ENCODE results near the gene SH3BP1. TPM values are rescaled to one million over a fixed set of nuclear protein-coding genes. Genes with fewer than 3 reads are reported as not detected.

SH3BP1 gene
- total RNA-seq, 5 donors from 2014 or later (not counting 1 experiment from before 2014, with no cell fraction given) = 91.3 to 111 (median 93.6) TPM

GRCh38 chr22:37662039-37662438 lies 22.6 kb downstream of the SH3BP1 start:
- DNase-seq = no peak
- Mint-ChIP-seq H3K9me3 (no peaks in the 10 kb centered on the region), H3K27ac (peak overlapping the region in 1 of 2 donors; percentile 24), H3K36me3 (peaks cover 7% of the 10 kb centered on the region), H3K4me3 (no peak overlapping the region), H3K27me3 (no peaks in the 10 kb centered on the region), H3K4me1 (peaks cover 40 to 46% (median 42%) of the 10 kb centered on the region in 3 donors)
- Histone ChIP-seq H3K9me3 (no peaks in the 10 kb centered on the region), H3K4me3 (ENCODE audit: control insufficient read depth in 1 of 2, extremely low read depth in 1 of 2, low read length in 1 of 2) (no peak overlapping the region), H3K27ac (ENCODE audit: low read length) (no peak overlapping the region), H3K4me1 (ENCODE audit: control insufficient read depth in 1 of 2, extremely low read depth in 1 of 2, insufficient read depth in 2 of 2, low read length in 2 of 2) (peaks cover 11 to 38% of the 10 kb centered on the region in 2 experiments), H3K27me3 (replicated peaks in 1 of 2; ENCODE audit: control insufficient read depth in 2 of 2, extremely low read depth in 1 of 2, insufficient read depth in 2 of 2, low read length in 1 of 2) (no peaks in the 10 kb centered on the region), H3K36me3 (ENCODE audit: control insufficient read depth in 2 of 2, extremely low read depth in 1 of 2, insufficient read depth in 1 of 2, low read length in 1 of 2) (peaks cover 9 to 11% of the 10 kb centered on the region in 2 donors)
- ChIA-PET CTCF (interaction anchor here (0.6 to 2.7 kb wide), 6 partner anchors 10 to 283 kb away, joined by 3 to 6 read pairs (median 4); partner anchors contain the start of gene LGALS1 (in 1 of the 2)), POLR2A (interaction anchor here in 1 of 2 donors (0.6 kb wide), 1 partner anchor 666 kb away, joined by 3 read pairs; no protein-coding TSS in a partner anchor)
- ATAC-seq (replicated peaks in 1 of 4) = no peak
- WGBS (ENCODE audit: insufficient coverage) = 96% methylated on average over 3 of the region's 5 CpGs

- Histone ChIP-seq H3K4me3 (ENCODE audit: control insufficient read depth in 1 of 2, extremely low read depth in 1 of 2, low read length in 1 of 2) (no peak overlapping the region), H3K27ac (ENCODE audit: low read length) (no peak overlapping the region), H3K27me3 (replicated peaks in 1 of 2; ENCODE audit: control insufficient read depth in 2 of 2, extremely low read depth in 1 of 2, insufficient read depth in 2 of 2, low read length in 1 of 2) (no peaks in the 10 kb centered on the region), H3K9me3 (no peaks in the 10 kb centered on the region), H3K4me1 (ENCODE audit: control insufficient read depth in 1 of 2, extremely low read depth in 1 of 2, insufficient read depth in 2 of 2, low read length in 2 of 2) (peaks cover 11 to 29% of the 10 kb centered on the region in 2 experiments), H3K36me3 (ENCODE audit: control insufficient read depth in 2 of 2, extremely low read depth in 1 of 2, insufficient read depth in 1 of 2, low read length in 1 of 2) (peaks cover 9 to 11% of the 10 kb centered on the region in 2 donors)
- Mint-ChIP-seq H3K9me3 (no peaks in the 10 kb centered on the region), H3K4me1 (peaks cover 32 to 36% (median 33%) of the 10 kb centered on the region in 3 donors), H3K4me3 (no peak overlapping the region), H3K27ac (no peak overlapping the region), H3K36me3 (peaks cover 7% of the 10 kb centered on the region), H3K27me3 (no peaks in the 10 kb centered on the region)
- ChIA-PET CTCF (interaction anchor here (0.6 to 2.7 kb wide), 5 partner anchors 9 to 735 kb away, joined by 3 to 6 read pairs (median 3); no protein-coding TSS in a partner anchor), POLR2A (no interaction called here)
- WGBS (ENCODE audit: insufficient coverage) = 92% methylated on average over 10 of the region's 16 CpGs
- ATAC-seq (replicated peaks in 1 of 4) = no peak
- DNase-seq = no peak
These were observed 24.2 kb downstream of the SH3BP1 start for GRCh38 chr22:37663521-37664140.

GRCh38 chr22:37664249-37665101 lies 25.0 kb downstream of the SH3BP1 start:
- Histone ChIP-seq H3K27ac (ENCODE audit: low read length) (no peak overlapping the region), H3K36me3 (ENCODE audit: control insufficient read depth in 2 of 2, extremely low read depth in 1 of 2, insufficient read depth in 1 of 2, low read length in 1 of 2) (peaks cover 9 to 11% of the 10 kb centered on the region in 2 donors), H3K4me1 (ENCODE audit: control insufficient read depth in 1 of 2, extremely low read depth in 1 of 2, insufficient read depth in 2 of 2, low read length in 2 of 2) (peaks cover 8 to 24% of the 10 kb centered on the region in 2 experiments), H3K27me3 (replicated peaks in 1 of 2; ENCODE audit: control insufficient read depth in 2 of 2, extremely low read depth in 1 of 2, insufficient read depth in 2 of 2, low read length in 1 of 2) (no peaks in the 10 kb centered on the region), H3K9me3 (no peaks in the 10 kb centered on the region), H3K4me3 (ENCODE audit: control insufficient read depth in 1 of 2, extremely low read depth in 1 of 2, low read length in 1 of 2) (no peak overlapping the region)
- Mint-ChIP-seq H3K9me3 (no peaks in the 10 kb centered on the region), H3K36me3 (peaks cover 7% of the 10 kb centered on the region), H3K4me1 (peaks cover 27 to 33% (median 31%) of the 10 kb centered on the region in 3 donors), H3K27me3 (no peaks in the 10 kb centered on the region), H3K27ac (no peak overlapping the region), H3K4me3 (no peak overlapping the region)
- no peak for DNase-seq
- no peak for ATAC-seq (replicated peaks in 1 of 4)
- POLR2A ChIA-PET = interaction anchor here in 1 of 2 donors (0.6 kb wide), 1 partner anchor 301 kb away, joined by 3 read pairs; no protein-coding TSS in a partner anchor
- CTCF ChIA-PET = interaction anchor here (0.6 to 0.7 kb wide), 2 partner anchors 15 to 17 kb away, joined by 3 read pairs; no protein-coding TSS in a partner anchor
- WGBS (ENCODE audit: insufficient coverage) = 94% methylated on average over 15 of the region's 16 CpGs

- POLR2A ChIA-PET = no interaction called here
- H3K9me3 Mint-ChIP-seq = no peaks in the 10 kb centered on the region
These were observed 26.0 kb downstream of the SH3BP1 start for GRCh38 chr22:37665487-37665886.

GRCh38 chr22:37669586-37669985 lies 30.1 kb downstream of the SH3BP1 start:
- no peaks in the 10 kb centered on the region for H3K27me3 ChIP-seq (replicated peaks in 1 of 2; ENCODE audit: control insufficient read depth in 2 of 2, extremely low read depth in 1 of 2, insufficient read depth in 2 of 2, low read length in 1 of 2)
- peaks cover 7% of the 10 kb centered on the region for H3K36me3 Mint-ChIP-seq
- no peak for DNase-seq
- peaks cover 16 to 38% of the 10 kb centered on the region in 2 experiments for H3K4me1 ChIP-seq (ENCODE audit: control insufficient read depth in 1 of 2, extremely low read depth in 1 of 2, insufficient read depth in 2 of 2, low read length in 2 of 2)
- peaks cover 9% of the 10 kb centered on the region in 2 donors for H3K36me3 ChIP-seq (ENCODE audit: control insufficient read depth in 2 of 2, extremely low read depth in 1 of 2, insufficient read depth in 1 of 2, low read length in 1 of 2)
- H3K4me1 Mint-ChIP-seq = peaks cover 27 to 43% (median 35%) of the 10 kb centered on the region in 3 donors
- H3K9me3 Mint-ChIP-seq = no peaks in the 10 kb centered on the region
- no peak overlapping the region for H3K4me3 Mint-ChIP-seq
- H3K27me3 Mint-ChIP-seq = no peaks in the 10 kb centered on the region
- CTCF ChIA-PET = interaction anchor here in 1 of 2 donors (0.7 kb wide), 1 partner anchor 129 kb away, joined by 3 read pairs; no protein-coding TSS in a partner anchor
- H3K27ac ChIP-seq (ENCODE audit: low read length) = no peak overlapping the region
- no peak for ATAC-seq (replicated peaks in 1 of 4)
- POLR2A ChIA-PET = no interaction called here
- no peak overlapping the region for H3K4me3 ChIP-seq (ENCODE audit: control insufficient read depth in 1 of 2, extremely low read depth in 1 of 2, low read length in 1 of 2)
- no peaks in the 10 kb centered on the region for H3K9me3 ChIP-seq
- 79% methylated on average over 3 of the region's 6 CpGs for WGBS (ENCODE audit: insufficient coverage)
- H3K27ac Mint-ChIP-seq = peak overlapping the region; percentile 39 to 45

More at GRCh38 chr22:37665487-37665886, 26.0 kb downstream of the SH3BP1 start:
- Histone ChIP-seq H3K4me3 (ENCODE audit: control insufficient read depth in 1 of 2, extremely low read depth in 1 of 2, low read length in 1 of 2) (no peak overlapping the region), H3K27ac (ENCODE audit: low read length) (no peak overlapping the region), H3K4me1 (ENCODE audit: control insufficient read depth in 1 of 2, extremely low read depth in 1 of 2, insufficient read depth in 2 of 2, low read length in 2 of 2) (peaks cover 0 to 14% of the 10 kb centered on the region in 2 experiments), H3K9me3 (no peaks in the 10 kb centered on the region), H3K27me3 (replicated peaks in 1 of 2; ENCODE audit: control insufficient read depth in 2 of 2, extremely low read depth in 1 of 2, insufficient read depth in 2 of 2, low read length in 1 of 2) (no peaks in the 10 kb centered on the region), H3K36me3 (ENCODE audit: control insufficient read depth in 2 of 2, extremely low read depth in 1 of 2, insufficient read depth in 1 of 2, low read length in 1 of 2) (peaks cover 9 to 11% of the 10 kb centered on the region in 2 donors)
- Mint-ChIP-seq H3K27ac (no peak overlapping the region), H3K4me1 (peaks cover 17 to 26% (median 23%) of the 10 kb centered on the region in 3 donors), H3K4me3 (no peak overlapping the region), H3K27me3 (no peaks in the 10 kb centered on the region), H3K36me3 (peaks cover 7% of the 10 kb centered on the region)
- no peak for ATAC-seq (replicated peaks in 1 of 4)
- DNase-seq = no peak
- CTCF ChIA-PET = interaction anchor here in 1 of 2 donors (0.5 kb wide), 1 partner anchor 57 kb away, joined by 3 read pairs; no protein-coding TSS in a partner anchor
- 99% methylated on average over 24 of the region's 24 CpGs for WGBS (ENCODE audit: insufficient coverage)

Data from T-cell (primary cell).